ENCODE data around the gene WDR48. TPM values are rescaled to one million over a fixed set of nuclear protein-coding genes. Genes with fewer than 3 reads are reported as not detected.

WDR48 gene
- total and polyA plus RNA-seq, 9 of the 15 experiments (the other 6 are each of a cell fraction or from before 2014, with no cell fraction given): 26.6 to 70.6 (median 48.0) TPM

DNA sequence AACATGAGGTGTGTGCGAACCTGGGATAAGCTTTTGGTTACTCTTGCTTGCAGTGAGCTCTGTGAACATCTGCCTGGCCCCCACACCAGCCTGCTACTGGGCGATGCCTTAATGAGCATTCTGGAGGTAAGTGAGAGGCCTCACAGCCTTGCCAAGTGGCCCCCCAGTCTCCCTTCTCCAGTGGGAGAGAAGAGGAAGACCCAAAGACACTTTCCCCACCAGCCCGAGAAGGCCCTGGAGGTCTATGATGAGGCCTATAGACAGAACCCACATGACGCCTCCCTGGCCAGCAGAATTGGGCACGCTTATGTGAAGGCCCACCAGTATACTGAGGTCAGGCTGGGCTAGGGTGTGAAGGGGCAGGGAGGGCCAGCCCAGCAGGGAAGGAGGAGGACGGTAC is 78.2 kb downstream of the WDR48 start (continued):
- no peak for TF ChIP-seq SP2 (IDR thresholded peaks at IDR 0.05; ENCODE audit: extremely low read depth, low read depth, low read length, poor library complexity, severe bottlenecking)
- TF ChIP-seq, protein P1, sequence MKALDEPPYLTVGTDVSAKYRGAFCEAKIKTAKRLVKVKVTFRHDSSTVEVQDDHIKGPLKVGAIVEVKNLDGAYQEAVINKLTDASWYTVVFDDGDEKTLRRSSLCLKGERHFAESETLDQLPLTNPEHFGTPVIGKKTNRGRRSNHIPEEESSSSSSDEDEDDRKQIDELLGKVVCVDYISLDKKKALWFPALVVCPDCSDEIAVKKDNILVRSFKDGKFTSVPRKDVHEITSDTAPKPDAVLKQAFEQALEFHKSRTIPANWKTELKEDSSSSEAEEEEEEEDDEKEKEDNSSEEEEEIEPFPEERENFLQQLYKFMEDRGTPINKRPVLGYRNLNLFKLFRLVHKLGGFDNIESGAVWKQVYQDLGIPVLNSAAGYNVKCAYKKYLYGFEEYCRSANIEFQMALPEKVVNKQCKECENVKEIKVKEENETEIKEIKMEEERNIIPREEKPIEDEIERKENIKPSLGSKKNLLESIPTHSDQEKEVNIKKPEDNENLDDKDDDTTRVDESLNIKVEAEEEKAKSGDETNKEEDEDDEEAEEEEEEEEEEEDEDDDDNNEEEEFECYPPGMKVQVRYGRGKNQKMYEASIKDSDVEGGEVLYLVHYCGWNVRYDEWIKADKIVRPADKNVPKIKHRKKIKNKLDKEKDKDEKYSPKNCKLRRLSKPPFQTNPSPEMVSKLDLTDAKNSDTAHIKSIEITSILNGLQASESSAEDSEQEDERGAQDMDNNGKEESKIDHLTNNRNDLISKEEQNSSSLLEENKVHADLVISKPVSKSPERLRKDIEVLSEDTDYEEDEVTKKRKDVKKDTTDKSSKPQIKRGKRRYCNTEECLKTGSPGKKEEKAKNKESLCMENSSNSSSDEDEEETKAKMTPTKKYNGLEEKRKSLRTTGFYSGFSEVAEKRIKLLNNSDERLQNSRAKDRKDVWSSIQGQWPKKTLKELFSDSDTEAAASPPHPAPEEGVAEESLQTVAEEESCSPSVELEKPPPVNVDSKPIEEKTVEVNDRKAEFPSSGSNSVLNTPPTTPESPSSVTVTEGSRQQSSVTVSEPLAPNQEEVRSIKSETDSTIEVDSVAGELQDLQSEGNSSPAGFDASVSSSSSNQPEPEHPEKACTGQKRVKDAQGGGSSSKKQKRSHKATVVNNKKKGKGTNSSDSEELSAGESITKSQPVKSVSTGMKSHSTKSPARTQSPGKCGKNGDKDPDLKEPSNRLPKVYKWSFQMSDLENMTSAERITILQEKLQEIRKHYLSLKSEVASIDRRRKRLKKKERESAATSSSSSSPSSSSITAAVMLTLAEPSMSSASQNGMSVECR (CRISPR knock-in tag; IDR thresholded peaks at IDR 0.05): no peak
- TF ChIP-seq, protein P2, sequence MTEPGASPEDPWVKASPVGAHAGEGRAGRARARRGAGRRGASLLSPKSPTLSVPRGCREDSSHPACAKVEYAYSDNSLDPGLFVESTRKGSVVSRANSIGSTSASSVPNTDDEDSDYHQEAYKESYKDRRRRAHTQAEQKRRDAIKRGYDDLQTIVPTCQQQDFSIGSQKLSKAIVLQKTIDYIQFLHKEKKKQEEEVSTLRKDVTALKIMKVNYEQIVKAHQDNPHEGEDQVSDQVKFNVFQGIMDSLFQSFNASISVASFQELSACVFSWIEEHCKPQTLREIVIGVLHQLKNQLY (CRISPR knock-in tag; conservative IDR thresholded peaks at IDR 0.05): no peak
- TF ChIP-seq CBX8 (IDR thresholded peaks at IDR 0.05; ENCODE audit: borderline replicate concordance, extremely low read depth, low read depth, low read length, poor library complexity, severe bottlenecking): no peak
- no peak for TF ChIP-seq SIN3A (IDR thresholded peaks at IDR 0.05; ENCODE audit: borderline replicate concordance in 2 of 2, control insufficient read depth in 1 of 2, low read depth in 2 of 2, low read length in 2 of 2)
- TF ChIP-seq RBFOX2 (IDR thresholded peaks at IDR 0.05; ENCODE audit: low read depth, low read length): no peak
- no peak for TF ChIP-seq IFI16 (CRISPR knock-in tag; IDR thresholded peaks at IDR 0.05)
